K562 (cell line): ENCODE results near the gene SCGB1A1. TPM values are rescaled to one million over a fixed set of nuclear protein-coding genes. Genes with fewer than 3 reads are reported as not detected.

Source experiments
- ELF2 ChIP-seq: fragments of 250-450 bp; sonication (Bioruptor Pico); IDR thresholded peaks from 2 replicates; pipeline ENCODE4 v1.5.0; 2021; ENCODE audit warnings: mild to moderate bottlenecking
- ETS2 ChIP-seq: IDR thresholded peaks from 2 replicates; pipeline ENCODE4 v1.6.1; 2016; ENCODE audit warnings: borderline replicate concordance, missing genetic modification characterization, mild to moderate bottlenecking, moderate library complexity, missing compliant biosample characterization; ENCODE audit not compliant: poor library complexity, severe bottlenecking
- FOS ChIP-seq: IDR thresholded peaks from 3 replicates; pipeline ENCODE4 v1.6.1; 2011; ENCODE audit not compliant: insufficient read length; ENCODE audit errors: extremely low read depth
- FOXM1 ChIP-seq, 2 experiments: fragments of 450-650 bp in 1 of 2; sonication (generic) in 1 of 2; formaldehyde crosslinking in 1 of 2; IDR thresholded peaks; 2 replicates each; pipeline versions ENCODE4 v1.6.1 to v1.9.0; 2017 to 2022; ENCODE audit warnings: low read depth in 2 of 2, mild to moderate bottlenecking in 2 of 2, missing genetic modification reagents in 1 of 2, moderate library complexity in 1 of 2
- NR3C1 ChIP-seq: sonication (generic); formaldehyde crosslinking; IDR thresholded peaks from 2 replicates; pipeline ENCODE4 v1.8.1; 2022; ENCODE audit warnings: missing genetic modification reagents
- SETDB1 ChIP-seq: IDR thresholded peaks from one replicate; pipeline ENCODE4 v1.6.1; 2012; ENCODE audit warnings: low read length, control low read depth, inconsistent platforms
- SIX5 ChIP-seq, 2 experiments: IDR thresholded peaks; 2 replicates each; pipeline ENCODE4 v1.6.1; 2011; ENCODE audit warnings: low read length in 2 of 2, borderline replicate concordance in 1 of 2, low read depth in 1 of 2, mild to moderate bottlenecking in 1 of 2, moderate library complexity in 1 of 2; ENCODE audit not compliant: insufficient read depth in 1 of 2
- SMARCA4 ChIP-seq: fragments of 450-650 bp; IDR thresholded peaks from 2 replicates; pipeline ENCODE4 v1.6.1; 2016
- TAF15 ChIP-seq: fragments of 200-400 bp; formaldehyde crosslinking; IDR thresholded peaks from 2 replicates; pipeline ENCODE4 v1.6.1; 2017; ENCODE audit warnings: mild to moderate bottlenecking, low read depth, low read length, moderate library complexity
- ZBTB7A ChIP-seq: IDR thresholded peaks from 2 replicates; pipeline ENCODE4 v1.6.1; 2011; ENCODE audit warnings: low read depth, mild to moderate bottlenecking, low read length, moderate library complexity, borderline replicate concordance; ENCODE audit not compliant: control insufficient read depth
- ZNF586 ChIP-seq: fragments of 450-650 bp; formaldehyde crosslinking; conservative IDR thresholded peaks from 2 replicates; pipeline ENCODE4 v1.4.0; 2020; ENCODE audit warnings: mild to moderate bottlenecking, moderate library complexity
- polyA plus RNA-seq, 8 experiments: library from polyadenylated mRNA; depleted of rRNA in 4 of 8; stranded (reverse) in 5 of 8; unstranded in 3 of 8; fragments of >200 nt; fragmentation: Nextera tagmentation in 2 of 8; fragmentation: Illumina TruSeq in 1 of 8; extraction: Ambion mirVana in 2 of 8; extraction: Trizol in 1 of 8; gene quantifications; 2 replicates each; pipeline versions ENCODE4 v1.2.1 to v1.2.3, GENCODE V29; 2011 to 2014; ENCODE audit warnings: inconsistent platforms in 1 of 8, missing spikeins in 1 of 8
- total RNA-seq, 7 experiments: library from RNA; depleted of rRNA in 6 of 7; stranded (reverse); fragments of >200 nt in 6 of 7; fragmentation: Illumina TruSeq in 2 of 7; extraction: Trizol in 2 of 7; gene quantifications; 2 replicates each; pipeline versions ENCODE4 v1.2.1 to v1.2.3, GENCODE V29; 2011 to 2021; ENCODE audit warnings: low replicate concordance in 1 of 7
- TF ChIP-seq, protein P1 (sequence below): fragments of 250-450 bp; sonication (Bioruptor Pico); IDR thresholded peaks from 2 replicates; pipeline ENCODE4 v1.4.0; 2020; ENCODE audit warnings: mild to moderate bottlenecking
- TF ChIP-seq, protein P2 (sequence below): fragments of 250-450 bp; sonication (Bioruptor Pico); IDR thresholded peaks from 2 replicates; pipeline ENCODE4 v1.4.0; 2020; ENCODE audit warnings: mild to moderate bottlenecking, moderate library complexity
- TF ChIP-seq, protein P3 (sequence below): fragments of 450-650 bp; IDR thresholded peaks from 2 replicates; pipeline ENCODE4 v1.6.1; 2016; ENCODE audit warnings: mild to moderate bottlenecking
- TF ChIP-seq, protein P4 (sequence below): fragments of 200-800 bp; sonication (Bioruptor generic); IDR thresholded peaks from 2 replicates; pipeline ENCODE4 v1.6.1; 2017; ENCODE audit warnings: missing genetic modification characterization, missing compliant biosample characterization
- TF ChIP-seq, protein P5 (sequence below): fragments of 450-650 bp; IDR thresholded peaks from 2 replicates; pipeline ENCODE4 v1.6.1; 2017; ENCODE audit warnings: mild to moderate bottlenecking, moderate library complexity

Gene SCGB1A1
- total and polyA plus RNA-seq, 9 of the 15 experiments (the other 6 are each of a cell fraction or from before 2014, with no cell fraction given) = 0.55 TPM; not detected in 8

DNA sequence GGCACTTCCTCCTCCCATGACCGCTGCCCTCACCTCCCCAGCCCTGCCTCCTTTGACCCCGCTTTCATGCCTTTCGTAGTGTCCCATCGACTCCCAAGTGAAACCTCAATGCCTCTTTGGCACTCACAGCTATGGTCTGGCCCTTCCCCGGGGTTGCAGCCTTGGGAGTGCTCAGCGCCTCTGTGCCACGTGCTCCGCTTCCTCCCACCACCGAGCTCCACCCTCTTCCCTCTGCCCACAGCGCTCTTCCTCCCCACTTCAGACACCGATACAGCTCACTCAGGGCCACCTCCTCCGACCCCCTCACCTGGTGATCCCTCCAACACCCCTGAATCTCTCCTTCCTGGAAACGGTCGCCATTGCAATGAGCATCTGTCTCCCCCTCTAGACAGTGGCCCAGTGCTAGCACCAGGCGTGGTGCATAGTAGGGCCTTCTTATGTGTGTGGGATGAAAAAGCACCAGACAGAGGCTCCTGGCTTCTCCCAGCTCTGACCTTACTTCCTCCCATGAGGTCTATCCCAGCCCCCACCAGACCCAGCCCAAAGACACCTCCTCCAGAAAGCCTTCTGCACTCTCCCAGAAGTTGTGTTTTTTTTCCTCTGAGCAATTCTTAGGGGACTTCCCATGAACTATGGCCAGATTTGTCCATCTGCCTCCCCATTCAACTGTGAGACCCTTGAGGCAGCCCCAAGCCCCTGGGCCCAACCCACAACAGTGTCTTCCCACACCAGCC lies 16.4 kb upstream of the SCGB1A1 start (continued):
- TF ChIP-seq, protein P1, sequence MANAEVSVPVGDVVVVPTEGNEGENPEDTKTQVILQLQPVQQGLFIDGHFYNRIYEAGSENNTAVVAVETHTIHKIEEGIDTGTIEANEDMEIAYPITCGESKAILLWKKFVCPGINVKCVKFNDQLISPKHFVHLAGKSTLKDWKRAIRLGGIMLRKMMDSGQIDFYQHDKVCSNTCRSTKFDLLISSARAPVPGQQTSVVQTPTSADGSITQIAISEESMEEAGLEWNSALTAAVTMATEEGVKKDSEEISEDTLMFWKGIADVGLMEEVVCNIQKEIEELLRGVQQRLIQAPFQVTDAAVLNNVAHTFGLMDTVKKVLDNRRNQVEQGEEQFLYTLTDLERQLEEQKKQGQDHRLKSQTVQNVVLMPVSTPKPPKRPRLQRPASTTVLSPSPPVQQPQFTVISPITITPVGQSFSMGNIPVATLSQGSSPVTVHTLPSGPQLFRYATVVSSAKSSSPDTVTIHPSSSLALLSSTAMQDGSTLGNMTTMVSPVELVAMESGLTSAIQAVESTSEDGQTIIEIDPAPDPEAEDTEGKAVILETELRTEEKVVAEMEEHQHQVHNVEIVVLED (CRISPR knock-in tag) = no peak
- no peak for TF ChIP-seq SMARCA4
- TF ChIP-seq ELF2 (CRISPR knock-in tag) = no peak
- TF ChIP-seq FOXM1 (IDR thresholded peaks at IDR 0.05; ENCODE audit: low read depth) = no peak
- TF ChIP-seq FOXM1 (CRISPR knock-in tag; IDR thresholded peaks at IDR 0.05; ENCODE audit: low read depth) = no peak
- TF ChIP-seq, protein P2, sequence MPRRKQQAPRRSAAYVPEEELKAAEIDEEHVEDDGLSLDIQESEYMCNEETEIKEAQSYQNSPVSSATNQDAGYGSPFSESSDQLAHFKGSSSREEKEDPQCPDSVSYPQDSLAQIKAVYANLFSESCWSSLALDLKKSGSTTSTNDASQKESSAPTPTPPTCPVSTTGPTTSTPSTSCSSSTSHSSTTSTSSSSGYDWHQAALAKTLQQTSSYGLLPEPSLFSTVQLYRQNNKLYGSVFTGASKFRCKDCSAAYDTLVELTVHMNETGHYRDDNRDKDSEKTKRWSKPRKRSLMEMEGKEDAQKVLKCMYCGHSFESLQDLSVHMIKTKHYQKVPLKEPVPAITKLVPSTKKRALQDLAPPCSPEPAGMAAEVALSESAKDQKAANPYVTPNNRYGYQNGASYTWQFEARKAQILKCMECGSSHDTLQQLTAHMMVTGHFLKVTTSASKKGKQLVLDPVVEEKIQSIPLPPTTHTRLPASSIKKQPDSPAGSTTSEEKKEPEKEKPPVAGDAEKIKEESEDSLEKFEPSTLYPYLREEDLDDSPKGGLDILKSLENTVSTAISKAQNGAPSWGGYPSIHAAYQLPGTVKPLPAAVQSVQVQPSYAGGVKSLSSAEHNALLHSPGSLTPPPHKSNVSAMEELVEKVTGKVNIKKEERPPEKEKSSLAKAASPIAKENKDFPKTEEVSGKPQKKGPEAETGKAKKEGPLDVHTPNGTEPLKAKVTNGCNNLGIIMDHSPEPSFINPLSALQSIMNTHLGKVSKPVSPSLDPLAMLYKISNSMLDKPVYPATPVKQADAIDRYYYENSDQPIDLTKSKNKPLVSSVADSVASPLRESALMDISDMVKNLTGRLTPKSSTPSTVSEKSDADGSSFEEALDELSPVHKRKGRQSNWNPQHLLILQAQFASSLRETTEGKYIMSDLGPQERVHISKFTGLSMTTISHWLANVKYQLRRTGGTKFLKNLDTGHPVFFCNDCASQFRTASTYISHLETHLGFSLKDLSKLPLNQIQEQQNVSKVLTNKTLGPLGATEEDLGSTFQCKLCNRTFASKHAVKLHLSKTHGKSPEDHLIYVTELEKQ = no peak
- TF ChIP-seq, protein P3, sequence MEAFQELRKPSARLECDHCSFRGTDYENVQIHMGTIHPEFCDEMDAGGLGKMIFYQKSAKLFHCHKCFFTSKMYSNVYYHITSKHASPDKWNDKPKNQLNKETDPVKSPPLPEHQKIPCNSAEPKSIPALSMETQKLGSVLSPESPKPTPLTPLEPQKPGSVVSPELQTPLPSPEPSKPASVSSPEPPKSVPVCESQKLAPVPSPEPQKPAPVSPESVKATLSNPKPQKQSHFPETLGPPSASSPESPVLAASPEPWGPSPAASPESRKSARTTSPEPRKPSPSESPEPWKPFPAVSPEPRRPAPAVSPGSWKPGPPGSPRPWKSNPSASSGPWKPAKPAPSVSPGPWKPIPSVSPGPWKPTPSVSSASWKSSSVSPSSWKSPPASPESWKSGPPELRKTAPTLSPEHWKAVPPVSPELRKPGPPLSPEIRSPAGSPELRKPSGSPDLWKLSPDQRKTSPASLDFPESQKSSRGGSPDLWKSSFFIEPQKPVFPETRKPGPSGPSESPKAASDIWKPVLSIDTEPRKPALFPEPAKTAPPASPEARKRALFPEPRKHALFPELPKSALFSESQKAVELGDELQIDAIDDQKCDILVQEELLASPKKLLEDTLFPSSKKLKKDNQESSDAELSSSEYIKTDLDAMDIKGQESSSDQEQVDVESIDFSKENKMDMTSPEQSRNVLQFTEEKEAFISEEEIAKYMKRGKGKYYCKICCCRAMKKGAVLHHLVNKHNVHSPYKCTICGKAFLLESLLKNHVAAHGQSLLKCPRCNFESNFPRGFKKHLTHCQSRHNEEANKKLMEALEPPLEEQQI = no peak
- TF ChIP-seq, protein P4, sequence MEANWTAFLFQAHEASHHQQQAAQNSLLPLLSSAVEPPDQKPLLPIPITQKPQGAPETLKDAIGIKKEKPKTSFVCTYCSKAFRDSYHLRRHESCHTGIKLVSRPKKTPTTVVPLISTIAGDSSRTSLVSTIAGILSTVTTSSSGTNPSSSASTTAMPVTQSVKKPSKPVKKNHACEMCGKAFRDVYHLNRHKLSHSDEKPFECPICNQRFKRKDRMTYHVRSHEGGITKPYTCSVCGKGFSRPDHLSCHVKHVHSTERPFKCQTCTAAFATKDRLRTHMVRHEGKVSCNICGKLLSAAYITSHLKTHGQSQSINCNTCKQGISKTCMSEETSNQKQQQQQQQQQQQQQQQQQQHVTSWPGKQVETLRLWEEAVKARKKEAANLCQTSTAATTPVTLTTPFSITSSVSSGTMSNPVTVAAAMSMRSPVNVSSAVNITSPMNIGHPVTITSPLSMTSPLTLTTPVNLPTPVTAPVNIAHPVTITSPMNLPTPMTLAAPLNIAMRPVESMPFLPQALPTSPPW (CRISPR knock-in tag) = no peak
- TF ChIP-seq SETDB1 = no peak
- TF ChIP-seq FOS = no peak
- 0 out of 2 replicates have a peak, but pooled peaks have one; percentile 15 for TF ChIP-seq ZBTB7A
- TF ChIP-seq TAF15 = no peak
- no peak for TF ChIP-seq NR3C1 (CRISPR knock-in tag)
- no peak for TF ChIP-seq SIX5 (IDR thresholded peaks at IDR 0.05; ENCODE audit: borderline replicate concordance in 1 of 2, insufficient read depth in 1 of 2, low read depth in 1 of 2, low read length in 2 of 2)
- TF ChIP-seq, protein P5, sequence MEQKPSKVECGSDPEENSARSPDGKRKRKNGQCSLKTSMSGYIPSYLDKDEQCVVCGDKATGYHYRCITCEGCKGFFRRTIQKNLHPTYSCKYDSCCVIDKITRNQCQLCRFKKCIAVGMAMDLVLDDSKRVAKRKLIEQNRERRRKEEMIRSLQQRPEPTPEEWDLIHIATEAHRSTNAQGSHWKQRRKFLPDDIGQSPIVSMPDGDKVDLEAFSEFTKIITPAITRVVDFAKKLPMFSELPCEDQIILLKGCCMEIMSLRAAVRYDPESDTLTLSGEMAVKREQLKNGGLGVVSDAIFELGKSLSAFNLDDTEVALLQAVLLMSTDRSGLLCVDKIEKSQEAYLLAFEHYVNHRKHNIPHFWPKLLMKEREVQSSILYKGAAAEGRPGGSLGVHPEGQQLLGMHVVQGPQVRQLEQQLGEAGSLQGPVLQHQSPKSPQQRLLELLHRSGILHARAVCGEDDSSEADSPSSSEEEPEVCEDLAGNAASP = no peak
- no peak for TF ChIP-seq ZNF586
- TF ChIP-seq ETS2 = no peak
